Measurements from ENCODE around the gene UBASH3B.
"Not testable (repeated sequence)": the region's sequence is repeated elsewhere in the genome, so short reads cannot be mapped to it uniquely, and the experiment has no call there.

UBASH3B gene

DNA sequence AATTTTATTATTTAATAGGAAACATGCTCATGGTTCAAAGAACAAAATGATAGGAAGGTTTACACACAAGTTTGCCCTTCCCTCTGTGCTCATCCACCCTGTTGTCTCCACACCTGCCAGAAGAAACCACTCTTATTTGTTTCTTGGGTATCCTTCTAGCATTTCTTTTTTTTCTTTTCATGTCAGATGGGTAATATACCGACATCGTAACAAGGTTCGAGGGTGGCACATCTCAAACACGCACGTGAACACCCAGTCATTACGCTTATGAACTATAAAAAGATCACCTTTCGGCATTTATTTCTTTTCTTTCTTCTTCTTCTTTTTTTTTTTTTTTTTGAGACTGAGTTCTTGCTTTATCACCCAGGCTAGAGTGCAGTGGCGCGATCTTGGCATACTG lies 70.5 kb downstream of the UBASH3B start:
- H3K4me3 ChIP-seq (replicated peaks in 1 of 2; ENCODE audit: low read depth in 2 of 2, low read length in 2 of 2), result no peak overlapping the region
- DNase-seq (ENCODE audit: low read depth in 2 of 2), result no peak
- no peak for TF ChIP-seq CTCF (IDR thresholded peaks at IDR 0.05; ENCODE audit: low read depth, low read length)

DNA sequence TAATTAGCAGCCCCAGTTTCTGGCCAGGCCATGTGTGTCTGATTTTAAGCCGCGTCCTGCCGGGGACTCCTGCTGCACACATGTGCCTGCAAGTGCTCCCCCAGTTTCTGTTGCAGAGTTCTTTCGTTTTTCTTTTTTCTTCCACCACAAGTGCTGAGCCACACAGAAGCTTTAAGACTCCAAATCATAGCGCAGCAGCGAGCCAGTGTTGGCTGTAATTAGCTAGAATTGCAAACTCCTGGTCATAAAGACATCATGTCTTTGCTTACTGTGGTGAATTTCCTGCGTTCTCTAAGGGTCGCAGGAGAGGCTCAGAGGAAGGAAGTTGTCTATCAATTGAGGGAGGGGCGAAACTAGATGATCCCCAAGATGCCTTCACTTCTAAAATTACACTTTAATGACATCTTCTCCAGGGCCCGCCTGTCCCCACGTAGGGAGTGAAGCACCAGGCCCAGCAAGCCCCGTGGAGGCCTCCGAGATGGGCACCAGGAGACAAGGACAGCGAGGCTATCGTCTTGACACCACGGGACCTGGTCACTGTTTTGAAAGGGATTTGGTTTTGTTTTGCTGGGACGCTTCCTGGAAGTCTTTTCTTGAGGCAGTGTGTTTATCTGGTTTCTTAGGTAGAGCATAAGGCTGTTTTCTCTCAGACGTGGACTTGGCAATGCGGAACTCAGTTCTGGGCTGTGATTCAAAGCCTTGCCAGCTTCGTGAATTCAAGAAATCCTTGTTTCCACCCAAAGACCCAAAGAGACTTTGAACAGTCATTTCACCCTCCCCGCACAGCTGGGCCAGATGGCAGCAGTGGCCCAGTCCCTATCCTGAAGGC lies 71.8 kb downstream of the UBASH3B start:
- TF ChIP-seq CTCF (IDR thresholded peaks at IDR 0.05; ENCODE audit: low read depth, low read length), result no peak
- no peak for DNase-seq (ENCODE audit: low read depth in 2 of 2)
- no peak overlapping the region for H3K4me3 ChIP-seq (replicated peaks in 1 of 2; ENCODE audit: low read depth in 2 of 2, low read length in 2 of 2)

- H3K4me3 ChIP-seq (replicated peaks in 1 of 2; ENCODE audit: low read depth in 2 of 2, low read length in 2 of 2), result no peak overlapping the region
- TF ChIP-seq CTCF (IDR thresholded peaks at IDR 0.05; ENCODE audit: low read depth, low read length), result no peak
- no peak for DNase-seq (ENCODE audit: low read depth in 2 of 2)
Measured at GRCh38 chr11:122728561-122728960, 73.0 kb downstream of the UBASH3B start.

GRCh38 chr11:122729139-122729538 lies 73.6 kb downstream of the UBASH3B start:
- H3K4me3 ChIP-seq (replicated peaks in 1 of 2; ENCODE audit: low read depth in 2 of 2, low read length in 2 of 2), result no peak overlapping the region
- DNase-seq (ENCODE audit: low read depth in 2 of 2), result no peak
- no peak for TF ChIP-seq CTCF (IDR thresholded peaks at IDR 0.05; ENCODE audit: low read depth, low read length)

DNA sequence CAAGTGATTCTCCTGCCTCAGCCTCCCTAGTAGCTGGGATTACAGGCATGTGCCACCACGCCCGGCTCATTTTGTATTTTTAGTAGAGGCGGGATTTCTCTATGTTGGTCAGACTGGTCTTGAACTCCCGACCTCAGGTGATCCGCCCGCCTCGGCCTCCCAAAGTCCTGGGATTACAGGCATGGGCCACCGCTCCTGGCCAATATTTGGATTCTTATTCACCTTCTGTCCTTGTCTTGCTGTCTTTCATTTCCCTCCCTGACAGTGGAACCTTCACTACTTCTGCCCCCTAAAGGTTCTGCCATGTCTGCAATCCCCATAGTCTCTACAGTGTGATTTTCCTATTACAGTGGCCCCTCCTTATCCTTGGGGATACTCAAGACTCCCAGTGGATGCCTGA lies 75.2 kb downstream of the UBASH3B start:
- not testable (repeated sequence) for DNase-seq (ENCODE audit: low read depth in 2 of 2); H3K4me3 ChIP-seq (replicated peaks in 1 of 2; ENCODE audit: low read depth in 2 of 2, low read length in 2 of 2)

GRCh38 chr11:122731500-122731913 lies 76.0 kb downstream of the UBASH3B start:
- DNase-seq (ENCODE audit: low read depth in 2 of 2), result peak; percentile 68 to 96
- no peak for TF ChIP-seq CTCF (IDR thresholded peaks at IDR 0.05; ENCODE audit: low read depth, low read length)
- H3K4me3 ChIP-seq (replicated peaks in 1 of 2; ENCODE audit: low read depth in 2 of 2, low read length in 2 of 2), result no peak overlapping the region

- no peak for DNase-seq (ENCODE audit: low read depth in 2 of 2)
- H3K4me3 ChIP-seq (replicated peaks in 1 of 2; ENCODE audit: low read depth in 2 of 2, low read length in 2 of 2), result no peak overlapping the region
- TF ChIP-seq CTCF (IDR thresholded peaks at IDR 0.05; ENCODE audit: low read depth, low read length), result no peak
Measured at GRCh38 chr11:122732342-122733315, 77.1 kb downstream of the UBASH3B start.

Measured in cardiac fibroblast (primary cell).